HEK293T (cell line): ENCODE measurements around the gene NTF3.

Experiments
- ARNT ChIP-seq: fragments of 450-650 bp; IDR thresholded peaks from 2 replicates; pipeline ENCODE4 v1.6.1; 2017; ENCODE audit warnings: mild to moderate bottlenecking
- BHLHE40 ChIP-seq: fragments of 450-650 bp; IDR thresholded peaks from 2 replicates; pipeline ENCODE4 v1.6.1; 2016; ENCODE audit warnings: mild to moderate bottlenecking, moderate library complexity, borderline replicate concordance
- ELF4 ChIP-seq: fragments of 450-650 bp; IDR thresholded peaks from 2 replicates; pipeline ENCODE4 v1.6.1; 2017; ENCODE audit warnings: antibody characterized with exemption
- FOXA1 ChIP-seq: fragments of 450-650 bp; IDR thresholded peaks from 2 replicates; pipeline ENCODE4 v1.6.1; 2016; ENCODE audit warnings: mild to moderate bottlenecking
- FOXM1 ChIP-seq: fragments of 450-650 bp; IDR thresholded peaks from 2 replicates; pipeline ENCODE4 v1.6.1; 2017; ENCODE audit warnings: mild to moderate bottlenecking, borderline replicate concordance
- HDGF ChIP-seq: fragments of 450-650 bp; IDR thresholded peaks from 2 replicates; pipeline ENCODE4 v1.6.1; 2017; ENCODE audit warnings: antibody characterized with exemption, borderline replicate concordance
- L3MBTL2 ChIP-seq: fragments of 450-650 bp; conservative IDR thresholded peaks from 2 replicates; pipeline ENCODE4 v1.6.1; 2016; ENCODE audit warnings: mild to moderate bottlenecking
- NFRKB ChIP-seq: fragments of 450-650 bp; IDR thresholded peaks from 2 replicates; pipeline ENCODE4 v1.6.1; 2016; ENCODE audit warnings: mild to moderate bottlenecking, moderate library complexity
- SP1 ChIP-seq: fragments of 450-650 bp; IDR thresholded peaks from 2 replicates; pipeline ENCODE4 v1.6.1; 2017
- SUZ12 ChIP-seq: fragments of 450-650 bp; IDR thresholded peaks from 2 replicates; pipeline ENCODE4 v1.6.1; 2016; ENCODE audit warnings: mild to moderate bottlenecking
- TARDBP ChIP-seq: fragments of 450-650 bp; IDR thresholded peaks from 2 replicates; pipeline ENCODE4 v1.6.1; 2016
- TF ChIP-seq, protein P1 (sequence below): fragments of 450-650 bp; IDR thresholded peaks from 2 replicates; pipeline ENCODE4 v1.6.1; 2016

DNA sequence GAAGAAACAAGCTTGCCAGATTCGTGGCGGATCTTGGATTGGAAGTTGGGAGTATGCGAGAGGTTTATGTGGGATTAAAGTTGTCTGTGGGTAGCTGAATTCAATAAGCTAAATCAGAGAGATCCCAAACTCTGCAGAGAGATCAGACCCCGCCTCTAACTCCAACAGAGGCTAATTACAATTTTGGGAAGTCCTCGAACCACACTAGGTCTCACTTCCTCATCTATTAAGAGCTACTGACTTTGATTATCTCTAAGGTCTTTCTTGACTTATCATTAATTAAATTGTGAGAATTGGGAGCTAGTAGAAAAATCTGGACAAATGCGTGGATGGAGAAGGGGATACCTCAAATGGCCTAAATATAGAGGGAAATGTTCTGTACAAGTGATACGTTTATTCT, 9.1 kb downstream of the NTF3 start:
- TF ChIP-seq, protein P1, sequence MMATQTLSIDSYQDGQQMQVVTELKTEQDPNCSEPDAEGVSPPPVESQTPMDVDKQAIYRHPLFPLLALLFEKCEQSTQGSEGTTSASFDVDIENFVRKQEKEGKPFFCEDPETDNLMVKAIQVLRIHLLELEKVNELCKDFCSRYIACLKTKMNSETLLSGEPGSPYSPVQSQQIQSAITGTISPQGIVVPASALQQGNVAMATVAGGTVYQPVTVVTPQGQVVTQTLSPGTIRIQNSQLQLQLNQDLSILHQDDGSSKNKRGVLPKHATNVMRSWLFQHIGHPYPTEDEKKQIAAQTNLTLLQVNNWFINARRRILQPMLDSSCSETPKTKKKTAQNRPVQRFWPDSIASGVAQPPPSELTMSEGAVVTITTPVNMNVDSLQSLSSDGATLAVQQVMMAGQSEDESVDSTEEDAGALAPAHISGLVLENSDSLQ: no peak
- no peak for TF ChIP-seq FOXM1
- TF ChIP-seq FOXA1: no peak
- TF ChIP-seq BHLHE40: no peak
- TF ChIP-seq SP1: no peak
- no peak for TF ChIP-seq TARDBP
- TF ChIP-seq ARNT: no peak
- no peak for TF ChIP-seq SUZ12
- no peak for TF ChIP-seq ELF4
- no peak for TF ChIP-seq L3MBTL2
- no peak for TF ChIP-seq NFRKB
- no peak for TF ChIP-seq HDGF
